GM18502 (cell line): Measurements from ENCODE around the gene MICU1.
"Not testable (repeated sequence)": the region's sequence is repeated elsewhere in the genome, so short reads cannot be mapped to it uniquely, and the experiment has no call there.

Source experiments
- ATAC-seq: cut with Tn5 transposase; IDR thresholded peaks from one replicate; pipeline ENCODE4 v1.9.1; 2021; ENCODE audit warnings: mild to moderate bottlenecking; ENCODE audit not compliant: unreplicated experiment, poor library complexity

MICU1 gene

GRCh38 chr10:72462261-72462660 is 163.6 kb downstream of the MICU1 start:
- ATAC-seq: no peak

- ATAC-seq: no peak
Measured at GRCh38 chr10:72461085-72461484, 164.8 kb downstream of the MICU1 start.

- ATAC-seq: no peak
Measured at GRCh38 chr10:72460284-72460876, 165.5 kb downstream of the MICU1 start.

- no peak for ATAC-seq
Measured at GRCh38 chr10:72459301-72459700, 166.6 kb downstream of the MICU1 start.

GRCh38 chr10:72455889-72456595 is 169.8 kb downstream of the MICU1 start:
- ATAC-seq: no peak

GRCh38 chr10:72449941-72450441 is 175.9 kb downstream of the MICU1 start:
- ATAC-seq: no peak

GRCh38 chr10:72445851-72446250 is 180.0 kb downstream of the MICU1 start:
- ATAC-seq: no peak

- ATAC-seq: not testable (repeated sequence)
Measured at GRCh38 chr10:72442969-72443368, 182.9 kb downstream of the MICU1 start.

- ATAC-seq: no peak
Measured at GRCh38 chr10:72435570-72435969, 190.3 kb downstream of the MICU1 start.

- ATAC-seq: not testable (repeated sequence)
Measured at GRCh38 chr10:72430936-72431335, 194.9 kb downstream of the MICU1 start.

- no peak for ATAC-seq
Measured at GRCh38 chr10:72429931-72430330, 195.9 kb downstream of the MICU1 start.

GRCh38 chr10:72426986-72427385 is 198.9 kb downstream of the MICU1 start:
- ATAC-seq: no peak

GRCh38 chr10:72425133-72425532 is 200.7 kb downstream of the MICU1 start:
- no peak for ATAC-seq

- ATAC-seq: no peak
Measured at GRCh38 chr10:72424561-72424960, 201.3 kb downstream of the MICU1 start.

- no peak for ATAC-seq
Measured at GRCh38 chr10:72423426-72423825, 202.5 kb downstream of the MICU1 start.

GRCh38 chr10:72421885-72422540 is 203.9 kb downstream of the MICU1 start:
- ATAC-seq: no peak

GRCh38 chr10:72419241-72419640 is 206.6 kb downstream of the MICU1 start:
- ATAC-seq: no peak

GRCh38 chr10:72418679-72419078 is 207.2 kb downstream of the MICU1 start:
- ATAC-seq: no peak

- ATAC-seq: no peak
Measured at GRCh38 chr10:72417971-72418370, 207.9 kb downstream of the MICU1 start.

GRCh38 chr10:72416661-72417060 is 209.2 kb downstream of the MICU1 start:
- no peak for ATAC-seq

GRCh38 chr10:72414642-72415041 is 211.2 kb downstream of the MICU1 start:
- ATAC-seq: no peak
